HG03159 (cell line): Measurements from ENCODE around the gene APOBEC2.
A peak's percentile ranks its signal among the peaks of the same experiment; 100 is the strongest.

Experiments used
- ATAC-seq: cut with Tn5 transposase; IDR thresholded peaks from one replicate; pipeline ENCODE4 v1.9.1; 2021; ENCODE audit warnings: mild to moderate bottlenecking, moderate library complexity; ENCODE audit not compliant: unreplicated experiment

APOBEC2 gene

DNA sequence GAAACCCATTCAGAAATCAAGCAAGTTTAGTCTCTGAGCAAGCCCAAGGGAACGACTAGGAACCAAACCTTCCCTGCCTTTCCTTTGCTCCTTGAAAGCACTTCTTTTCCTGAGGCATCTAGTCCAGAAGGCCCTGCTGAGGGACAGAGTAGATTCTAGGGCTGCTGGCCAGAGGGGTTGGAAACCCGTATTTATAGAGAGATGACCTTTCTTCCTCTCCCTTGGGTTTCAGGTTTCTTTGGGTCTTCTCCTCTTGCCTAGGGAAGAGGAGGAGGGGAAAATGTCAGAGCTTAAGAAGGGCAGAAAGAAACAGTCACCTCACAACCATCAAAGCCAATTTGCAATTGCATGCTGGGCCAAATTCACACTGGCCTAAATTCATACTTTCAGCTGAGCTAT, 5.8 kb downstream of the APOBEC2 start:
- no peak for ATAC-seq

DNA sequence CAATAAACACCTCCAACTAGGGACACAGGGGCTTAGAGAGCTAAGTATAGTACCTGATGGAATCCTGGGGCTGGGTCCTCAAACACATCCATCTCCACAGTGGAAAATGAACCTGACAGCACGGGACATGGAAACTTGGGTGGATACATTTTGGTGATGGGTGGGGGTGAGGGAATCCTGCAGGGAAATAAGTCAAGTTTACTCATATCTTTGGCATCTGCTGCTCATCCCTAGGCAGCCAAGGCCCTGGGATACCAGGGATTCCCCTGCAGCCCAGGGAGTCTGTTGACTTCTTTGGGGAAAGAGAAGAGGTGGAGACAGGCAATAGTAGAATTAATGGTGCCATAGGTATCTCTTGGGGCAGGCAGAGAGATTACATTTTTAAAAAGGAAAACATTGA, 6.6 kb downstream of the APOBEC2 start:
- ATAC-seq: no peak

DNA sequence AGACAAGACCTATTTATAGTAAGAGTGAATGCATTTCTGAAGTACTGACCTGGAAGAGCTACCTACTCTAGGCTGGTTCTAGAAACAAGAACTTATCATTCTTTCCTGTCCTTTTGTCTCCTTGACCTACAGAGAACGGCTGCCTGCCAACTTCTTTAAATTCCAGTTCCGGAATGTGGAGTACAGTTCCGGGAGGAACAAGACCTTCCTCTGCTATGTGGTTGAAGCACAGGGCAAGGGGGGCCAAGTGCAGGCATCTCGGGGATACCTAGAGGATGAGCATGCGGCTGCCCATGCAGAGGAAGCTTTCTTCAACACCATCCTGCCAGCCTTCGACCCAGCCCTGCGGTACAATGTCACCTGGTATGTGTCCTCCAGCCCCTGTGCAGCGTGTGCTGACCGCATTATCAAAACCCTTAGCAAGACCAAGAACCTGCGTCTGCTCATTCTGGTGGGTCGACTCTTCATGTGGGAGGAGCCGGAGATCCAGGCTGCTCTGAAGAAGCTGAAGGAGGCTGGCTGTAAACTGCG, 8.3 kb downstream of the APOBEC2 start:
- no peak for ATAC-seq

GRCh38 chr6:41062056-41062455, 9.1 kb downstream of the APOBEC2 start:
- ATAC-seq: no peak

DNA sequence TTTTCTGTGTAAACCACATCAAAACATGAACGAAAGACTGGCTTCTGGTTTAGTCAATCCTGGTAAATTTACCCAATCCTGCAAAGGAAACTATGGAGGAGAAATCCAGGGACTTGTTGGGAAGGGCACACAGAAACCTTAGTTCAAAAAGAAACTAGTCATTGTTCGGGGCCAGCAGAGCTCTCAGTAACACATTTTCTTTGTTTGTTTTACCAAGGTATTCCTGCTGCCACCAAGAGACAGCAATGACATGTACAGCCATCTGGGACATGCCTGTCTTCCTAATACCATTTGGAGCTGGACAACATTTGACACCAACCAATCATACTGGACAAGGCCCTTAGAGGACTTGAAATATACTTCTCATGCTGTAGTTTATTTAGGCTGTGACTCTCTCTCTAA, 10.9 kb downstream of the APOBEC2 start:
- ATAC-seq: no peak

DNA sequence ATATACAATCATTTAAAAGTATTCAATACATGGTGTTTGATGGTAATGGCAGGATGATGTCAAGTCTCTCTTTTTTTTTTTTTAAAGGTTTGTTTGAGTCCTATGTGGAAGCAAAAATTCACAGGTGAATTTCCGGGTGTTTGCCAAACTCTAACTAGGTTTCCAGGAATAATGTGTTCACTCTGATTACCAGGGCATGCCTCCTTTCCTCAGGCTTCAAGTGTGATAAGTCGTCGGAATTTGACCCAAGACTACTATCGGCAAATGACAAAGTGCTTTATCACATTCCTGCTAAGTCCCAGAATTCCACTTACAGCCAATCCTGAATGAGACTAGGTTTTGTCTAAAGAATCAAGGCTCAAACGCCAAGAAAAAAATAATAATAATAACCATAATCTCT, 11.8 kb downstream of the APOBEC2 start:
- ATAC-seq: no peak

DNA sequence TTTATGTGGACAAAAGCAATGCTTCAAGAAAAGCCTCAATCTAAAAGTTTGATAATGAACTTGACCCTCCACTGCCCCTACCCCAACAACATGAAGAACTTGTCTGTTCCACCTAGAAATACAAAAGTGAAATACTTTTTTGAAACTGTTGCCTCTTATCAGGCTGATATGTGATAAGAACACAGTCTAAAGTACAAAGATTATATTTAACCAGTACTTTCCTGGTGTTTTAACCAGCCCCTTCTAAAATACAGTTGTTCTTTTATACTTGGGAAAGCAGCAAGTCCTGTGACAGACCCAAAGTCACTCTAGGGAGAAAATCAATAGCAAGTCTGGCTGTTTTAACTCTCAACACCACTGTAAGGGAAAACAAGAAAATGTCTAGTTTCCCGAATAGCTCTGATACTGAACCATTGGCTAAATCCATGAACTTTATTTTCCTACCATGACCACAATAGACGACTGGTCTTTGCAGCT, 12.6 kb downstream of the APOBEC2 start:
- ATAC-seq: no peak

- no peak for ATAC-seq
Observed at GRCh38 chr6:41066867-41067304, 13.9 kb downstream of the APOBEC2 start.

DNA sequence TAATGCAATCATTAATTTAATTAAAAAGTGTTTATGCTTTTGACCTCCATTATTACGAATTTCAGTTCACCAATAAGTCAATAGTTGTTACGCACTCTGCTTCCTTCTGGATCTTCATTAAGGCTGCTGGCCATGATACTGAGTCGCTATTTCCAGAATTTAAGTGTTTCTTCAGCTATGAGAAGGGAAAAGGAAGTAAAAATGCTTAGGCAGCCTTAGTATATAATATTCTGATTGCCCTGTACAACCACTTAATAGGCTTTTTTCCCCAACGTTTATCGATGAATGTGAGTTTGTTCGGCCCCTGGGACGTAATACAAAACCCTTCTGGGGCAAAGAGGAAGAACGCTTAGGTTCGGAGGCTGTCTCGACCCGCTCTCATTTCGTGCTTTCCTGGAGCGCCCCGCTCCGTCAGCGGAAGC, 18.5 kb downstream of the APOBEC2 start:
- ATAC-seq: no peak

DNA sequence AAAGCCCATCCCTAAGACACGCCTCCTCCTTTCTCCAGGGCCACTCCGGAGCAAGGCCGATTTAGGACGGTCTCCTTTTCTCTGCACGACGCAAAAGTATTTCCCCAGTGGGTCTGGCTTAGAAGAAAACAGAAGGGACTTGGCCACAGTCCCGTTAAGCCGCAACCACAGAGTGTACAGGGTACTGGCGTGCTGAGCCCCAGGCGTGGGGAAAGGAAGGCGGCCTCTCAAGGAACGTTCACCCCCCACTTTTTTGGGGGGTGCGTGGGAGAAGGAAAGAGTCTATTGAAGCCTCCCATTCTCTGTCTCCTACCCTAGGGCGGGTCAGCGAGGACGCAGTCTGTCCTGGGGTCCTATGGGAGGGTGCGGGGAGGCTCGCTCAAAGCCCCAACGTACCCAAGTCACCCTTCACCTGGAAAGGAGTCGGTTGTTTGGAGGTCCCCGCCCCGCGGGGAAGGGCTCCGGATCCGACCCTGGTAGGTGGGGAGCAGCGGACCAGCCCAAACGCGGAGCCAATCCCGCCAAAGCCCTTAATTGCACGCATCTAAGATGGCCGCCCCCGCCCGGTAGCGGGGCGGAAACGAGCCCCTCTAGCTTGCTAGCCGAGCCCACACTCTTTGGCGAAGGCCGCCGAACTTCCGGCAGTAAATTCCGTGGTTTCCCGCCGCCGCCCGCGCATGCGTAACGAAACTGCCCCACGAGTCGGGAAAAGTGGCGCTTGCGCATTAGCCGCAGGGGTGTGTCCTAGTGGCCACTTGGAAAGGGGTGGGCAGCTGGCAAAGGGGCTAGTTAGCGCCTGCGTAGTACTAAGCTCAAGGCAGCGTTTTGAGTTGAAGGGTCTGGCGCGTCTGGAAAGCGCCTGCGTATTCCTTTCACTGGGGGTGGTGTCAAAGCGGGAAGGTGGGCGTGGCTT, 19.2 kb downstream of the APOBEC2 start, which contains the start of gene OARD1:
Gene OARD1 (minus strand): TSS at position 434 of the 913 bp plus-strand sequence. CDS start 722 bp downstream, outside the sequence.
- peak; percentile 60 for ATAC-seq

GRCh38 chr6:41072836-41073202, 19.8 kb downstream of the APOBEC2 start, which contains the start of gene NFYA:
Gene NFYA, plus strand, starts transcription at chr6:41072974. Its CDS starts 6,116 bp downstream, at chr6:41079090.
- ATAC-seq: peak; percentile 58

GRCh38 chr6:41073203-41073967, 20.4 kb downstream of the APOBEC2 start:
- ATAC-seq: peak; percentile 38

DNA sequence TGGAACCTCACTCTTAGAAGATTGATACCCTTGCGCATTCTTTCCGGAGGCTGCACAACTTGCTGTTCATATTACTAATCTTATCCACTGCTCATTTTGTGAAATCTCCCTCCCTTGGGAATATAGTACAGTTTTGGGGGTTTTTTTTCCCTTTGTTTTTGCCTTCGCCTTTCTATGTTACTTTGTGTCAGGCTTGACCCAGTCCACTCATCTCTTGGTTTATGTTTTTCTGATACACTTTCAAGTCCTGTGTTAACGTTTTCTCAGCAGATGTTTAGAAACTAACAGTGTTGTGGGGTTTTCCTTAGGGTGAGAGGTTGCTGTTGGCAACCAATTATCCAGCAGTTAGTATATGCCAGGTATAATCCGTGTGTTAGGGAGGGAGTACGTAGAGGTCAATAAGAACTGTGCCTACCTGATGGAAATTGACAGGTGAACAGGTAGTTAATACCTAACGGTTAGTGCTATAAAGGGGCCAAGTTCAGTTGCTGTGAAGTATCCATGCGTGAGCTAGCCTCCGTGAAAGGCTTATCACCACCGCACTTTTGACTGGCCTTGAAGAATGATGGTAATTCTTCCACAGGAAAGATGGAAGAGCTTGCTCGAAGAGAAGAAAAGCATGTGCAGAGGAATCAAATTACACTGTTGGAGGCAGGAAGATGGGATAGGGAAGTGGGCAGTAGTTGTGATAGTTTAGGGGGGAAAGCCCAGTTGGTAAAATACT, 21.1 kb downstream of the APOBEC2 start:
- no peak for ATAC-seq

GRCh38 chr6:41074692-41075436, 21.9 kb downstream of the APOBEC2 start:
- ATAC-seq: no peak

DNA sequence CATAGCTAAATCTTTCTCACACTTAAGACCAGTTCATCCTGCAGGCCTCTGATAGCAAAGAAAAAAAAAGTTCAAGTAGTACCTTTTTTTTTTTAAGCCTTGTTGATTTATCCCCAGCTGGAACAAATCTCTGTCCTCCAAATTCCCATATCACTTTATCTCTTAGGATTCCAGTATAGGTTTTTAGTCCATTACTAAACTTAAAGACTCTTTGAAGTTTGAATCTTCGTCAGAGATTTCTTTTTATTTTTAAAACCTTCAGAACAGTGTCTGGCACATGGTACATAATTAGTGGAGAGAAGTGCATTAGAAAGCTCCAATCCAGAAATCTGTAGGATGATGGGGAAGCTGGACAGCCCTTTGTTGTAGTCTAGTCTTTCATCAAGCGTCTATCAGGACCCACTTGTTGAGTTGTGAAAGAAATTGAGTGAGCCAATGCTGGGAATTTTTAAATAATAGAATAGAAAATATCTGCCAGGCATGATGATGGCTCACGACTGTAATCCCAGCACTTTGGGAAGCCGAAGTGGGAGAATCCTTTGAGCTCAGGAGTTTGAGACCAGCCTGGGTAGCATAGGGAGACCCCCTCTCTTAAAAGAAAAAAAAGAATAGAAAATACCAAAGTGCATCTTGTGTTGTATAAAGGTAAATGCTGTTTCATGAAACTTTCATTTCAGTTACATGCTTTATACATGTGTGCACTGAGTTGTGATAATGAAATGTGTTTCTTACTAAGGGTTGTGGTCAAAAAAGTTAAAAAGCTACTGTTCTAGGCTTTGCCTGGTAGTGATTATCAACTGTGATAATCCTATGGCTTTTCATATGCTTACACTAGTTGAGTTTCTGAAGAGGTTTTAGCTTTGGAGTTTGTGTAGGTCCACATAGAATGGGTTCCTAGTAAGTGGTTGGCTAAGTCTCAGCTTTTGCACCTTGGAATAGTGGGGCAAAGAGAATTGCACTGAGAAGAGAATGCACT, 22.9 kb downstream of the APOBEC2 start:
- no peak for ATAC-seq

GRCh38 chr6:41077536-41077935, 24.5 kb downstream of the APOBEC2 start:
- ATAC-seq: no peak

GRCh38 chr6:41078101-41078500, 25.1 kb downstream of the APOBEC2 start:
- no peak for ATAC-seq

DNA sequence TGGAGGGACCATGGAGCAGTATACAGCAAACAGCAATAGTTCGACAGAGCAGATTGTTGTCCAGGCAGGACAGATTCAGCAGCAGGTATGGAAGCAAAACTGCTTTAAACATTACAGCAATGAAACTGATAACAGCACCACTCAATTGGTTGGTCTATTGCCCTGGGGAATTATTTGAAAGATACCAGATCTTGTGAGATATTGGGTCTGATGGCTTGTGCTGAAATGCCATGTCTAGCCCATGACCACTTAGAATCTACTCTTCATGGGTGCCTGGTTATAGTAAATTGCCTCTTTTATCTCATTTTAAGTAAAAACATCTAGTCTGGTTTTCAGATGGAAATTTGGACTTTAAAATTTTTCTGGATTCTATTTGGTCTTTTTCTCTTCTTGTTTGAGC, 26.1 kb downstream of the APOBEC2 start:
- ATAC-seq: no peak

- ATAC-seq: no peak
Observed at GRCh38 chr6:41080621-41081020, 27.6 kb downstream of the APOBEC2 start.
